Thyroid gland (tissue), 4 donors: ENCODE measurements around the gene ZNF576.

Experiments
- POLR2A ChIP-seq, 2 donors: fragments of 450-650 bp; IDR thresholded peaks; one replicate each; pipeline ENCODE4 v1.6.1; 2017; ENCODE audit warnings: antibody characterized with exemption in 2 of 2, mild to moderate bottlenecking in 2 of 2, moderate library complexity in 1 of 2
- TF ChIP-seq, protein P1 (sequence below), 6 experiments: fragments of 200-600 bp in 3 of 6; fragments of 450-650 bp in 3 of 6; sonication (generic) in 3 of 6; IDR thresholded peaks; one replicate each; pipeline ENCODE4 v1.5.1; 2016 to 2019; ENCODE audit warnings: antibody characterized with exemption in 6 of 6, mild to moderate bottlenecking in 2 of 6, inconsistent platforms in 1 of 6, moderate library complexity in 1 of 6

- TF ChIP-seq, protein P1, sequence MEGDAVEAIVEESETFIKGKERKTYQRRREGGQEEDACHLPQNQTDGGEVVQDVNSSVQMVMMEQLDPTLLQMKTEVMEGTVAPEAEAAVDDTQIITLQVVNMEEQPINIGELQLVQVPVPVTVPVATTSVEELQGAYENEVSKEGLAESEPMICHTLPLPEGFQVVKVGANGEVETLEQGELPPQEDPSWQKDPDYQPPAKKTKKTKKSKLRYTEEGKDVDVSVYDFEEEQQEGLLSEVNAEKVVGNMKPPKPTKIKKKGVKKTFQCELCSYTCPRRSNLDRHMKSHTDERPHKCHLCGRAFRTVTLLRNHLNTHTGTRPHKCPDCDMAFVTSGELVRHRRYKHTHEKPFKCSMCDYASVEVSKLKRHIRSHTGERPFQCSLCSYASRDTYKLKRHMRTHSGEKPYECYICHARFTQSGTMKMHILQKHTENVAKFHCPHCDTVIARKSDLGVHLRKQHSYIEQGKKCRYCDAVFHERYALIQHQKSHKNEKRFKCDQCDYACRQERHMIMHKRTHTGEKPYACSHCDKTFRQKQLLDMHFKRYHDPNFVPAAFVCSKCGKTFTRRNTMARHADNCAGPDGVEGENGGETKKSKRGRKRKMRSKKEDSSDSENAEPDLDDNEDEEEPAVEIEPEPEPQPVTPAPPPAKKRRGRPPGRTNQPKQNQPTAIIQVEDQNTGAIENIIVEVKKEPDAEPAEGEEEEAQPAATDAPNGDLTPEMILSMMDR (IDR thresholded peaks at IDR 0.05): no peak
- TF ChIP-seq POLR2A (IDR thresholded peaks at IDR 0.05): no peak
Measured at GRCh38 chr19:43595605-43595998, 793 bp upstream of the ZNF576 start.
